A549 (cell line): ENCODE measurements around the gene CHD6. TPM values are rescaled to one million over a fixed set of nuclear protein-coding genes. Genes with fewer than 3 reads are reported as not detected.

Source experiments
- ATAC-seq, 2 experiments: fragments of 200-7000 bp in 1 of 2; fragments of >200 bp in 1 of 2; cut with Nextera tagmentation in 1 of 2; cut with Tn5 transposase in 1 of 2; 3 replicates each; pipeline versions ENCODE4 v1.8.0 to v1.9.1; 2018 to 2020; ENCODE audit warnings: mild to moderate bottlenecking in 1 of 2, moderate library complexity in 1 of 2
- CTCF ChIA-PET: fragments of 300-600 bp; sonication (Branson Sonifier 250); formaldehyde crosslinking; extraction: SDS; loops from one replicate; lab custom pipeline; 2021; ENCODE audit warnings: antibody characterized with exemption, inconsistent platforms; lab: Yijun Ruan, JAX
- POLR2A ChIA-PET: fragments of 350-600 bp; formaldehyde crosslinking; extraction: SDS; loops from one replicate; lab custom pipeline; 2021; ENCODE audit warnings: antibody characterized with exemption, inconsistent platforms; lab: Yijun Ruan, JAX
- DNase-seq, 2 experiments: peaks; one replicate each; pipeline versions ENCODE4 v3.0.0 to v3.0.0-alpha.2; 2011 to 2016; ENCODE audit warnings: low read depth in 1 of 2, low spot score in 1 of 2
- FAIRE-seq: peaks from 2 replicates; lab custom pipeline; 2011; peaks lifted over from hg19 to GRCh38; lab: Jason Lieb, UNC
- H3K27ac ChIP-seq, 2 experiments: fragments of >200 bp; sonication (Bioruptor Twin); formaldehyde crosslinking; 3 replicates each; pipeline ENCODE4 v1.5.1; 2016 to 2017
- H3K4me1 ChIP-seq: fragments of >200 bp; sonication (Bioruptor Twin); formaldehyde crosslinking; 3 replicates; pipeline ENCODE4 v1.6.1; 2016
- H3K4me2 ChIP-seq: fragments of >200 bp; sonication (Bioruptor Twin); formaldehyde crosslinking; 3 replicates; pipeline ENCODE4 v1.6.1; 2016
- H3K4me3 ChIP-seq: fragments of >200 bp; sonication (Bioruptor Twin); formaldehyde crosslinking; 3 replicates; pipeline ENCODE4 v1.5.1; 2016
- H3K9me3 ChIP-seq: fragments of >200 bp; sonication (Bioruptor Twin); formaldehyde crosslinking; 3 replicates; pipeline ENCODE4 v1.6.1; 2016
- BHLHE40 ChIP-seq: IDR thresholded peaks from 2 replicates; pipeline ENCODE4 v1.6.1; 2012; ENCODE audit warnings: low read depth, low read length, inconsistent platforms
- CBX8 ChIP-seq: fragments of 200-600 bp; sonication (generic); IDR thresholded peaks from 2 replicates; pipeline ENCODE4 v1.6.1; 2016
- CEBPB ChIP-seq, 2 experiments: fragments of >200 bp in 1 of 2; sonication (Bioruptor Twin) in 1 of 2; formaldehyde crosslinking in 1 of 2; IDR thresholded peaks; 2 replicates each; pipeline ENCODE4 v1.6.1; 2012 to 2016
- CHD2 ChIP-seq: fragments of 150-350 bp; IDR thresholded peaks from 2 replicates; pipeline ENCODE4 v1.6.1; 2014; ENCODE audit warnings: low read length; ENCODE audit not compliant: partially characterized antibody
- CHD4 ChIP-seq: fragments of 200-600 bp; sonication (generic); IDR thresholded peaks from 2 replicates; pipeline ENCODE4 v1.6.1; 2016; ENCODE audit warnings: antibody characterized with exemption, mild to moderate bottlenecking, borderline replicate concordance
- ESRRA ChIP-seq: fragments of 150-350 bp; IDR thresholded peaks from 2 replicates; pipeline ENCODE4 v1.6.1; 2014; ENCODE audit warnings: mild to moderate bottlenecking, low read length, borderline replicate concordance
- FOSB ChIP-seq: fragments of 250-450 bp; sonication (Bioruptor Pico); IDR thresholded peaks from 2 replicates; pipeline ENCODE4 v1.5.0; 2020; ENCODE audit warnings: mild to moderate bottlenecking, moderate library complexity
- GATA3 ChIP-seq: IDR thresholded peaks from 2 replicates; pipeline ENCODE4 v1.6.1; 2012; ENCODE audit warnings: borderline replicate concordance
- HDAC2 ChIP-seq: fragments of 200-600 bp; sonication (generic); IDR thresholded peaks from 2 replicates; pipeline ENCODE4 v1.6.1; 2016
- HEYL ChIP-seq: fragments of 250-450 bp; sonication (Bioruptor Pico); IDR thresholded peaks from 2 replicates; pipeline ENCODE4 v1.8.0; 2021; ENCODE audit warnings: mild to moderate bottlenecking, moderate library complexity
- HOXB13 ChIP-seq: fragments of 250-450 bp; sonication (Bioruptor Pico); IDR thresholded peaks from 2 replicates; pipeline ENCODE4 v1.5.0; 2020; ENCODE audit warnings: low read depth, mild to moderate bottlenecking, moderate library complexity
- HOXB5 ChIP-seq: fragments of 250-450 bp; sonication (Bioruptor Pico); IDR thresholded peaks from 2 replicates; pipeline ENCODE4 v1.5.0; 2020; ENCODE audit warnings: mild to moderate bottlenecking, moderate library complexity
- JUN ChIP-seq, 2 experiments: fragments of >200 bp; sonication (Bioruptor Twin); formaldehyde crosslinking; IDR thresholded peaks; 2 replicates in 1 of 2; 3 replicates in 1 of 2; pipeline ENCODE4 v1.6.1; 2016 to 2017
- KDM1A ChIP-seq: fragments of 200-600 bp; sonication (generic); IDR thresholded peaks from 2 replicates; pipeline ENCODE4 v1.6.1; 2016; ENCODE audit warnings: low read depth, mild to moderate bottlenecking
- KDM5A ChIP-seq: fragments of 200-600 bp; sonication (generic); IDR thresholded peaks from 2 replicates; pipeline ENCODE4 v1.6.1; 2016; ENCODE audit warnings: antibody characterized with exemption, mild to moderate bottlenecking
- MYC ChIP-seq: IDR thresholded peaks from 2 replicates; pipeline ENCODE4 v1.6.1; 2012; ENCODE audit warnings: mild to moderate bottlenecking, inconsistent platforms, low read length, improper control_type of control experiment, borderline replicate concordance
- NPAS2 ChIP-seq: fragments of 250-450 bp; sonication (Bioruptor Pico); IDR thresholded peaks from 2 replicates; pipeline ENCODE4 v1.8.0; 2022; ENCODE audit warnings: mild to moderate bottlenecking, moderate library complexity, borderline replicate concordance
- NR3C1 ChIP-seq: fragments of >200 bp; sonication (Bioruptor Twin); formaldehyde crosslinking; IDR thresholded peaks from 3 replicates; pipeline ENCODE4 v1.6.1; 2017
- PBX3 ChIP-seq: IDR thresholded peaks from 2 replicates; pipeline ENCODE4 v1.6.1; 2012
- POLR2A ChIP-seq: IDR thresholded peaks from 2 replicates; pipeline ENCODE4 v1.6.1; 2012; ENCODE audit warnings: mild to moderate bottlenecking, low read length
- POLR2AphosphoS2 ChIP-seq: conservative IDR thresholded peaks from 2 replicates; pipeline ENCODE4 v1.6.1; 2012; ENCODE audit warnings: low read length, improper control_type of control experiment, inconsistent platforms
- RAD21 ChIP-seq, 2 experiments: fragments of >200 bp in 1 of 2; sonication (Bioruptor Twin) in 1 of 2; formaldehyde crosslinking in 1 of 2; IDR thresholded peaks in 1 of 2; conservative IDR thresholded peaks in 1 of 2; 2 replicates in 1 of 2; 3 replicates in 1 of 2; pipeline ENCODE4 v1.6.1; 2012 to 2018; ENCODE audit warnings: inconsistent platforms in 1 of 2
- RARB ChIP-seq: fragments of 250-450 bp; sonication (Bioruptor Pico); IDR thresholded peaks from 2 replicates; pipeline ENCODE4 v1.8.0; 2021; ENCODE audit warnings: mild to moderate bottlenecking, moderate library complexity
- RCOR1 ChIP-seq: fragments of 150-350 bp; IDR thresholded peaks from 2 replicates; pipeline ENCODE4 v1.6.1; 2014; ENCODE audit warnings: antibody characterized with exemption, low read length, low read depth
- RNF2 ChIP-seq: fragments of 200-600 bp; sonication (generic); IDR thresholded peaks from 2 replicates; pipeline ENCODE4 v1.6.1; 2016; ENCODE audit warnings: low read depth, mild to moderate bottlenecking, antibody characterized with exemption, moderate library complexity, borderline replicate concordance
- TFCP2L1 ChIP-seq: fragments of 250-450 bp; sonication (Bioruptor Pico); IDR thresholded peaks from 2 replicates; pipeline ENCODE4 v1.5.0; 2021; ENCODE audit warnings: mild to moderate bottlenecking
- TP53 ChIP-seq: fragments of 250-450 bp; sonication (Bioruptor Pico); IDR thresholded peaks from 2 replicates; pipeline ENCODE4 v1.5.0; 2021; ENCODE audit warnings: mild to moderate bottlenecking, moderate library complexity
- WGBS: methylation state at CpG from one replicate; pipeline ENCODE4 v1.1.6; 2017; ENCODE audit errors: missing lambda C conversion rate; 5-methylcytosine and 5-hydroxymethylcytosine counted together
- polyA plus RNA-seq, 4 experiments: library from polyadenylated mRNA; depleted of rRNA in 3 of 4; stranded (reverse); fragments of >200 nt; fragmentation: RNase III in 1 of 4; extraction: RNeasy Plus Mini Kit Qiagen cat#74134 plus additional on column Dnase treatment in 1 of 4; gene quantifications; 2 replicates in 3 of 4; 3 replicates in 1 of 4; pipeline ENCODE4 v1.2.3, GENCODE V29; 2011 to 2017
- TF ChIP-seq, protein P1 (sequence below): fragments of >200 bp; sonication (Bioruptor Twin); formaldehyde crosslinking; IDR thresholded peaks from 3 replicates; pipeline ENCODE4 v1.5.1; 2016
- TF ChIP-seq, protein P2 (sequence below): fragments of >200 bp; sonication (Bioruptor Twin); formaldehyde crosslinking; IDR thresholded peaks from 3 replicates; pipeline ENCODE4 v1.6.1; 2016

The CHD6 gene
- polyA plus RNA-seq, 2 of the 4 experiments (the other 2 are of a cell fraction) = 8.2 to 22.6 TPM

- Histone ChIP-seq H3K4me1 (no peaks in the 10 kb centered on the region), H3K4me3 (no peak overlapping the region), H3K9me3 (no peaks in the 10 kb centered on the region), H3K27ac (no peak overlapping the region), H3K4me2 (no peak overlapping the region)
- ATAC-seq (no peak), FAIRE-seq (no peak), DNase-seq (no peak)
- TF ChIP-seq CHD2 = no peak
- TF ChIP-seq KDM1A = no peak
- TF ChIP-seq NR3C1 = no peak
- no peak for TF ChIP-seq GATA3
- TF ChIP-seq ESRRA = no peak
- no peak for TF ChIP-seq FOSB (CRISPR knock-in tag)
- no peak for TF ChIP-seq MYC
- no peak for TF ChIP-seq HEYL (CRISPR knock-in tag)
- no peak for TF ChIP-seq CBX8
- TF ChIP-seq, protein P1, sequence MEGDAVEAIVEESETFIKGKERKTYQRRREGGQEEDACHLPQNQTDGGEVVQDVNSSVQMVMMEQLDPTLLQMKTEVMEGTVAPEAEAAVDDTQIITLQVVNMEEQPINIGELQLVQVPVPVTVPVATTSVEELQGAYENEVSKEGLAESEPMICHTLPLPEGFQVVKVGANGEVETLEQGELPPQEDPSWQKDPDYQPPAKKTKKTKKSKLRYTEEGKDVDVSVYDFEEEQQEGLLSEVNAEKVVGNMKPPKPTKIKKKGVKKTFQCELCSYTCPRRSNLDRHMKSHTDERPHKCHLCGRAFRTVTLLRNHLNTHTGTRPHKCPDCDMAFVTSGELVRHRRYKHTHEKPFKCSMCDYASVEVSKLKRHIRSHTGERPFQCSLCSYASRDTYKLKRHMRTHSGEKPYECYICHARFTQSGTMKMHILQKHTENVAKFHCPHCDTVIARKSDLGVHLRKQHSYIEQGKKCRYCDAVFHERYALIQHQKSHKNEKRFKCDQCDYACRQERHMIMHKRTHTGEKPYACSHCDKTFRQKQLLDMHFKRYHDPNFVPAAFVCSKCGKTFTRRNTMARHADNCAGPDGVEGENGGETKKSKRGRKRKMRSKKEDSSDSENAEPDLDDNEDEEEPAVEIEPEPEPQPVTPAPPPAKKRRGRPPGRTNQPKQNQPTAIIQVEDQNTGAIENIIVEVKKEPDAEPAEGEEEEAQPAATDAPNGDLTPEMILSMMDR = no peak
- no peak for TF ChIP-seq KDM5A
- no peak for TF ChIP-seq HOXB5 (CRISPR knock-in tag)
- no peak for TF ChIP-seq HOXB13 (CRISPR knock-in tag)
- no peak for TF ChIP-seq CEBPB (IDR thresholded peaks at IDR 0.05)
- TF ChIP-seq HDAC2 = no peak
- TF ChIP-seq RCOR1 = no peak
- no peak for TF ChIP-seq JUN (IDR thresholded peaks at IDR 0.05)
- WGBS = 54% methylated on average over 4 of the region's 9 CpGs
- CTCF ChIA-PET = interaction anchor here (0.8 to 1.1 kb wide), 3 partner anchors 30 to 34 kb away, joined by 3 to 4 read pairs (median 4); partner anchors contain the start of gene LPIN3
- POLR2A ChIA-PET = no interaction called here
Measured at GRCh38 chr20:41373931-41374920, 244.0 kb downstream of the CHD6 start.

DNA sequence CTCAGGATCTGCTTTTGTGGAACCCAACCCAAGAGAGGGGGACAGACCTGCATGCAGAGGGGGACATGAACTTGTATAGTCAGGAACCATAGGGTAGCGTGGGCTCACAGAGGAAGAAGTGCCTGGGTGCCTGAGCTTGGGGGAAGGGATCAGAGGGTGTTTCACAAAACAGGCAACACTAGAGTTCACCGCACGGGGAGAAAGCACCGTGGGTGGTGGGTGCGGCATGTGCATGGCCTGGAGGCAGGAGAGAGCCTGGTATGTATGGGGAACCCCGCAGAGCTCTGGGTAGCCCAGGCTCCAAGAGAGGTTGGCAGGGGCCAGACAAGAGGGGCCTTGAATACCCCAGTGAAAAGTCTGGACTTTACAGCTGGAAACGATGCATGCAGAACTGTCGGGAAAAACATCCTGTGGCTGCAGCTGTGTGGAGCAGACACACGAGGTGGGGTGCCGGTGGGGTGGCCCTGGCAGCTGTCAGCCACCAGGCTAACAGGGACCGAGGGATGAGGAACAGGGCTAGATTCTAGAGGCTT is 244.9 kb downstream of the CHD6 start:
- DNase-seq = no peak
- POLR2A ChIA-PET = no interaction called here
- FAIRE-seq = no peak
- H3K9me3 ChIP-seq = no peaks in the 10 kb centered on the region
- TF ChIP-seq PBX3 (no peak), RNF2 (no peak), TFCP2L1 (no peak), TP53 (CRISPR knock-in tag) (no peak), HEYL (CRISPR knock-in tag) (no peak), GATA3 (no peak), RAD21 (conservative IDR thresholded peaks at IDR 0.05 in 1 of 2, IDR thresholded peaks at IDR 0.05 in 1 of 2) (no peak), POLR2A (no peak), CHD2 (no peak), NPAS2 (CRISPR knock-in tag) (no peak), ESRRA (no peak), BHLHE40 (no peak), KDM1A (no peak), RARB (CRISPR knock-in tag) (no peak), POLR2AphosphoS2 (no peak), CHD4 (no peak)
- TF ChIP-seq, protein P2, sequence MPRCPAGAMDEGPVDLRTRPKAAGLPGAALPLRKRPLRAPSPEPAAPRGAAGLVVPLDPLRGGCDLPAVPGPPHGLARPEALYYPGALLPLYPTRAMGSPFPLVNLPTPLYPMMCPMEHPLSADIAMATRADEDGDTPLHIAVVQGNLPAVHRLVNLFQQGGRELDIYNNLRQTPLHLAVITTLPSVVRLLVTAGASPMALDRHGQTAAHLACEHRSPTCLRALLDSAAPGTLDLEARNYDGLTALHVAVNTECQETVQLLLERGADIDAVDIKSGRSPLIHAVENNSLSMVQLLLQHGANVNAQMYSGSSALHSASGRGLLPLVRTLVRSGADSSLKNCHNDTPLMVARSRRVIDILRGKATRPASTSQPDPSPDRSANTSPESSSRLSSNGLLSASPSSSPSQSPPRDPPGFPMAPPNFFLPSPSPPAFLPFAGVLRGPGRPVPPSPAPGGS = no peak
- TF ChIP-seq, protein P1 = no peak
- TF ChIP-seq, all 56 proteins: peak for 0
- Histone ChIP-seq H3K4me1 (no peaks in the 10 kb centered on the region), H3K4me3 (no peak overlapping the region), H3K27ac (no peak overlapping the region), H3K4me2 (no peak overlapping the region)
- WGBS = 49% methylated on average over 11 of the region's 11 CpGs
- ATAC-seq = no peak
- CTCF ChIA-PET = interaction anchor here (0.9 to 1.1 kb wide), 2 partner anchors 32 to 33 kb away, joined by 3 to 4 read pairs; partner anchors contain the start of gene LPIN3
